ENCODE data around the gene CYTH3.

CYTH3 gene

DNA sequence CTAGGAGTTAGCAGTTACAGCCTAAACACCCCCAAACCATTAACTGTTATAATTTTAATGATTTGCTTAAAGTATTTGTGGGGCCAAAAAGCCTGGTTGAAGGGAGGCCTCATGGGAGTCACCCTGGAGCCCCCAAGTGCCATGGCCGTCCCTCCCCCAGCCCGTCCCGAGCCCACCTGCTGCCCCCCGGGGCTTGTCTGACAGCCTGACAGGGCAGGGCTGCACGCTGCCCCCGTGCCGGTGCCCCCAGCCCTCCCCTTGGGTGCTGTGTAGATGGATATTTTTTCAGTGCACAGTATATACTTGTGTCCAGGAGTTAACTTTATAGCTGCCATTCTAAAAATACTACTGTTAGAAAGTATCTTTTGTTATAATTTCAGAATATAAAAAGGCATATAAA is 108.4 kb downstream of the CYTH3 start:
- H3K4me3 ChIP-seq (ENCODE audit: low read length), result no peak overlapping the region
- no peak for TF ChIP-seq CTCF (IDR thresholded peaks at IDR 0.05; ENCODE audit: insufficient read depth, low read depth, low read length, missing control alignments)
- no peak for DNase-seq (ENCODE audit: low read depth)

DNA sequence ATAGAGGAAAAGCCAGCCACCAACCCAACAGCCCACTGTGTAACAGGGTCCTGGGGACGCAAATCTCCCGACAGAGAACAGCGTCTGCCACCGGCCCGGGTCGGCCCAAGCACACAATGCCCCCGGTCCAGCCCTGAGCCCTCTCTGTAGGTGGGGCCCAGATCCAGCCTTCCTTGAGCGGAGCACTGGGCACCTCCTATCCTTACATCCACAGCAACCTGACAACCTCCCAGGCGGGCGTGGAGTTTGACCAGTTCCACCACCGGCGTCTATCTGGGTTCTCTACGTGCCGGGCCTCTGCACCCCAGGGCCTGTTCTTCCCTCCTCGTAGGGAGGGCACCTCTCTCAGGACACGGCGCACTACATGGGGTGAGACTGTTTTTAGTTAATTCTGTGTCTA is 109.0 kb downstream of the CYTH3 start:
- no peak overlapping the region for H3K4me3 ChIP-seq (ENCODE audit: low read length)
- TF ChIP-seq CTCF (IDR thresholded peaks at IDR 0.05; ENCODE audit: insufficient read depth, low read depth, low read length, missing control alignments), result no peak
- no peak for DNase-seq (ENCODE audit: low read depth)

GRCh38 chr7:6162650-6163366 is 109.6 kb downstream of the CYTH3 start:
- no peak for TF ChIP-seq CTCF (IDR thresholded peaks at IDR 0.05; ENCODE audit: insufficient read depth, low read depth, low read length, missing control alignments)
- DNase-seq (ENCODE audit: low read depth), result no peak
- H3K4me3 ChIP-seq (ENCODE audit: low read length), result no peak overlapping the region

DNA sequence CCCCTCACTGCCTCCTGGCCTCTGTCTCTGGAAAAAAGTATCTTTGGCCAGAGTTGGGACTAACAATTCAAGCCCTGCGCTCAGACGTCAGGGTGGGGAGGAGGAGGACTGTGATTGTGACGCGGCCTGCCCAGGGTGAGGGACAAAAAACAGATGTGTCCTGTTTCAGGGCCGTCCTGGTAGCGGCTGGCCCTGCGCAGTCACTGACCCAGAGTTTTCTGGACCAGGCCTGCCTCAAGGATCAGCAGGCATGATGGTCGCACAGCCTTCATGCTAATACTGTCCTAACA is 110.1 kb downstream of the CYTH3 start:
- no peak for TF ChIP-seq CTCF (IDR thresholded peaks at IDR 0.05; ENCODE audit: insufficient read depth, low read depth, low read length, missing control alignments)
- no peak overlapping the region for H3K4me3 ChIP-seq (ENCODE audit: low read length)

GRCh38 chr7:6161463-6162330 is 110.7 kb downstream of the CYTH3 start:
- no peak overlapping the region for H3K4me3 ChIP-seq (ENCODE audit: low read length)
- no peak for TF ChIP-seq CTCF (IDR thresholded peaks at IDR 0.05; ENCODE audit: insufficient read depth, low read depth, low read length, missing control alignments)
- no peak for DNase-seq (ENCODE audit: low read depth)

More for the DNA sequence above, 110.1 kb downstream of the CYTH3 start:
- no peak for DNase-seq (ENCODE audit: low read depth)

DNA sequence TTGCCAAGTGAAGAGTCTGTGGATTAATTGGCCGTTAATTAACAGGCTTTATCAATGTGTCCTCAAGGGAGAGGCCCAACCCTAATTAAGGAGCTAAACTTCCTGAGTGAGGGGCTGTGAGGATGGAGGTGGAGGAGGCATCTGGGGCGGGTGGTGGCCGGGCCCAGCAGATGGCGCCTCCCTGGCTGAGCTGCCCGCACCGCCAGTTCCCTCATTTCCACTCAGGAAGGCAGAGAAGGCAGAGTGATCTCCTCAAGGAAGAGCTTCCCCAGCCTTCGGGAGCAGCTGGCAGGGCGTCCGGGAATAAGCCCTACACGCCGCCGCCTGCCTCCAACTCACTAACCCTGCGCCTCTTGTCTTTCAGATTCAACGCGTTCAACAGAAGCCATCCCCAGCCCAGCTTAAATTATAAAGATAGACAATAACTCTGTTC is 112.2 kb downstream of the CYTH3 start:
- no peak overlapping the region for H3K4me3 ChIP-seq (ENCODE audit: low read length)
- DNase-seq (ENCODE audit: low read depth), result peak; percentile 47
- peak; percentile 61 for TF ChIP-seq CTCF (IDR thresholded peaks at IDR 0.05; ENCODE audit: insufficient read depth, low read depth, low read length, missing control alignments)

All from epithelial cell of esophagus (primary cell).